Measurements from ENCODE around the gene RIPK3. TPM values are rescaled to one million over a fixed set of nuclear protein-coding genes. Genes with fewer than 3 reads are reported as not detected.
A peak's percentile ranks its signal among the peaks of the same experiment; 100 is the strongest.

RIPK3 gene
- total and polyA plus RNA-seq, 2 of the 8 experiments (the other 6 are each of a cell fraction or from before 2014, with no cell fraction given): 0.24 to 0.39 TPM

DNA sequence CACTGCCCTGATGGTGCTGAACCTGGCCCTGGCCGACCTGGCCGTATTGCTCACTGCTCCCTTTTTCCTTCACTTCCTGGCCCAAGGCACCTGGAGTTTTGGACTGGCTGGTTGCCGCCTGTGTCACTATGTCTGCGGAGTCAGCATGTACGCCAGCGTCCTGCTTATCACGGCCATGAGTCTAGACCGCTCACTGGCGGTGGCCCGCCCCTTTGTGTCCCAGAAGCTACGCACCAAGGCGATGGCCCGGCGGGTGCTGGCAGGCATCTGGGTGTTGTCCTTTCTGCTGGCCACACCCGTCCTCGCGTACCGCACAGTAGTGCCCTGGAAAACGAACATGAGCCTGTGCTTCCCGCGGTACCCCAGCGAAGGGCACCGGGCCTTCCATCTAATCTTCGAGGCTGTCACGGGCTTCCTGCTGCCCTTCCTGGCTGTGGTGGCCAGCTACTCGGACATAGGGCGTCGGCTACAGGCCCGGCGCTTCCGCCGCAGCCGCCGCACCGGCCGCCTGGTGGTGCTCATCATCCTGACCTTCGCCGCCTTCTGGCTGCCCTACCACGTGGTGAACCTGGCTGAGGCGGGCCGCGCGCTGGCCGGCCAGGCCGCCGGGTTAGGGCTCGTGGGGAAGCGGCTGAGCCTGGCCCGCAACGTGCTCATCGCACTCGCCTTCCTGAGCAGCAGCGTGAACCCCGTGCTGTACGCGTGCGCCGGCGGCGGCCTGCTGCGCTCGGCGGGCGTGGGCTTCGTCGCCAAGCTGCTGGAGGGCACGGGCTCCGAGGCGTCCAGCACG, 23.8 kb downstream of the RIPK3 start (continued):
- TF ChIP-seq HDAC6 (IDR thresholded peaks at IDR 0.05; ENCODE audit: low read depth, low read length): no peak
- TF ChIP-seq CEBPB (IDR thresholded peaks at IDR 0.05; ENCODE audit: low read depth, low read length): no peak
- TF ChIP-seq POLR2A (IDR thresholded peaks at IDR 0.05; ENCODE audit: control extremely low read depth in 1 of 2, low read depth in 2 of 2, low read length in 2 of 2): no peak
- no peak for TF ChIP-seq CHD1 (IDR thresholded peaks at IDR 0.05; ENCODE audit: low read depth, low read length)
- no peak for TF ChIP-seq BCL11A (IDR thresholded peaks at IDR 0.05; ENCODE audit: low read depth in 2 of 2, low read length in 2 of 2)
- TF ChIP-seq, protein P1, sequence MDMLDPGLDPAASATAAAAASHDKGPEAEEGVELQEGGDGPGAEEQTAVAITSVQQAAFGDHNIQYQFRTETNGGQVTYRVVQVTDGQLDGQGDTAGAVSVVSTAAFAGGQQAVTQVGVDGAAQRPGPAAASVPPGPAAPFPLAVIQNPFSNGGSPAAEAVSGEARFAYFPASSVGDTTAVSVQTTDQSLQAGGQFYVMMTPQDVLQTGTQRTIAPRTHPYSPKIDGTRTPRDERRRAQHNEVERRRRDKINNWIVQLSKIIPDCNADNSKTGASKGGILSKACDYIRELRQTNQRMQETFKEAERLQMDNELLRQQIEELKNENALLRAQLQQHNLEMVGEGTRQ (IDR thresholded peaks at IDR 0.05; ENCODE audit: low read length): peak; percentile 44; the same call in 1 of the 2 replicates
- no peak for TF ChIP-seq SP1 (IDR thresholded peaks at IDR 0.05; ENCODE audit: low read depth, low read length)
- no peak for TF ChIP-seq SIRT6 (IDR thresholded peaks at IDR 0.05; ENCODE audit: low read length)
- TF ChIP-seq KDM4A (IDR thresholded peaks at IDR 0.05; ENCODE audit: low read depth, low read length, severe bottlenecking): no peak
- TF ChIP-seq CTBP2 (IDR thresholded peaks at IDR 0.05; ENCODE audit: borderline replicate concordance, insufficient read depth, insufficient read length, low read length): no peak
- TF ChIP-seq RFX5 (IDR thresholded peaks at IDR 0.05; ENCODE audit: borderline replicate concordance, low read depth, low read length): no peak
- TF ChIP-seq TCF12 (IDR thresholded peaks at IDR 0.05; ENCODE audit: low read depth, low read length): no peak
- peak; percentile 11; the same call in 1 of the 2 replicates for TF ChIP-seq POLR2AphosphoS5 (IDR thresholded peaks at IDR 0.05; ENCODE audit: low read depth, low read length)
- no peak for TF ChIP-seq FOSL1 (IDR thresholded peaks at IDR 0.05; ENCODE audit: insufficient read depth, low read depth, low read length)
- TF ChIP-seq, protein P2, sequence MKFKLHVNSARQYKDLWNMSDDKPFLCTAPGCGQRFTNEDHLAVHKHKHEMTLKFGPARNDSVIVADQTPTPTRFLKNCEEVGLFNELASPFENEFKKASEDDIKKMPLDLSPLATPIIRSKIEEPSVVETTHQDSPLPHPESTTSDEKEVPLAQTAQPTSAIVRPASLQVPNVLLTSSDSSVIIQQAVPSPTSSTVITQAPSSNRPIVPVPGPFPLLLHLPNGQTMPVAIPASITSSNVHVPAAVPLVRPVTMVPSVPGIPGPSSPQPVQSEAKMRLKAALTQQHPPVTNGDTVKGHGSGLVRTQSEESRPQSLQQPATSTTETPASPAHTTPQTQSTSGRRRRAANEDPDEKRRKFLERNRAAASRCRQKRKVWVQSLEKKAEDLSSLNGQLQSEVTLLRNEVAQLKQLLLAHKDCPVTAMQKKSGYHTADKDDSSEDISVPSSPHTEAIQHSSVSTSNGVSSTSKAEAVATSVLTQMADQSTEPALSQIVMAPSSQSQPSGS (IDR thresholded peaks at IDR 0.05; ENCODE audit: low read length): no peak
- TF ChIP-seq, protein P3, sequence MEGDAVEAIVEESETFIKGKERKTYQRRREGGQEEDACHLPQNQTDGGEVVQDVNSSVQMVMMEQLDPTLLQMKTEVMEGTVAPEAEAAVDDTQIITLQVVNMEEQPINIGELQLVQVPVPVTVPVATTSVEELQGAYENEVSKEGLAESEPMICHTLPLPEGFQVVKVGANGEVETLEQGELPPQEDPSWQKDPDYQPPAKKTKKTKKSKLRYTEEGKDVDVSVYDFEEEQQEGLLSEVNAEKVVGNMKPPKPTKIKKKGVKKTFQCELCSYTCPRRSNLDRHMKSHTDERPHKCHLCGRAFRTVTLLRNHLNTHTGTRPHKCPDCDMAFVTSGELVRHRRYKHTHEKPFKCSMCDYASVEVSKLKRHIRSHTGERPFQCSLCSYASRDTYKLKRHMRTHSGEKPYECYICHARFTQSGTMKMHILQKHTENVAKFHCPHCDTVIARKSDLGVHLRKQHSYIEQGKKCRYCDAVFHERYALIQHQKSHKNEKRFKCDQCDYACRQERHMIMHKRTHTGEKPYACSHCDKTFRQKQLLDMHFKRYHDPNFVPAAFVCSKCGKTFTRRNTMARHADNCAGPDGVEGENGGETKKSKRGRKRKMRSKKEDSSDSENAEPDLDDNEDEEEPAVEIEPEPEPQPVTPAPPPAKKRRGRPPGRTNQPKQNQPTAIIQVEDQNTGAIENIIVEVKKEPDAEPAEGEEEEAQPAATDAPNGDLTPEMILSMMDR (IDR thresholded peaks at IDR 0.05; ENCODE audit: control extremely low read depth in 1 of 3, insufficient read depth in 1 of 3, low read depth in 1 of 3, low read length in 3 of 3): peak; percentile 49 to 52 (median 50)
- TF ChIP-seq BRCA1 (IDR thresholded peaks at IDR 0.05; ENCODE audit: low read depth, low read length): no peak
- TF ChIP-seq MAFK (IDR thresholded peaks at IDR 0.05; ENCODE audit: low read depth, low read length): no peak
- TF ChIP-seq EZH2 (IDR thresholded peaks at IDR 0.05; ENCODE audit: low read depth, low read length, severe bottlenecking): no peak
- no peak for TF ChIP-seq CBX5 (IDR thresholded peaks at IDR 0.05; ENCODE audit: low read depth, low read length)
